Fibroblast of the conjunctiva (primary cell): Measurements from ENCODE around the gene AFAP1L1.

Experiments
- DNase-seq: peaks from one replicate; pipeline ENCODE4 v3.0.0-alpha.2; 2010; ENCODE audit warnings: low read depth

AFAP1L1 gene

DNA sequence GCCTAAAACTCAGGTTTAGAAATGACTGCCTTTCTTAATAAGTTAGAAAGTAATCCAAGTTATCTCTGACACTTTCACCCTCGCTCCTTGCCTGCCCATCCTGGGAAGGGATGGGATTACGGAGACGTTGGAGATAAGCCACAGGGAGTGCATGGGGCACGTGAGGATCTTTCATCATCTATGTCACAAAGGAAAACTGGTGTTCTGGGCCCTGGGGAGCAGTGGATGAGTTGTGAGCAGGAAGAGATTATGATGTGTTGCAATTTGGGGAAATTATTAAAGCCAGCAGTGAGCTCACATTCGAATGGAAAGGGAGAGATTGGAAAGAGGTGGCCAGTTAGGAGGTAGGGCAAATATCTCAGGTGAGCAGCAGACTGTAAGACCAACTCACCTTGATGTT is 12.8 kb downstream of the AFAP1L1 start:
- peak; percentile 63 for DNase-seq

DNA sequence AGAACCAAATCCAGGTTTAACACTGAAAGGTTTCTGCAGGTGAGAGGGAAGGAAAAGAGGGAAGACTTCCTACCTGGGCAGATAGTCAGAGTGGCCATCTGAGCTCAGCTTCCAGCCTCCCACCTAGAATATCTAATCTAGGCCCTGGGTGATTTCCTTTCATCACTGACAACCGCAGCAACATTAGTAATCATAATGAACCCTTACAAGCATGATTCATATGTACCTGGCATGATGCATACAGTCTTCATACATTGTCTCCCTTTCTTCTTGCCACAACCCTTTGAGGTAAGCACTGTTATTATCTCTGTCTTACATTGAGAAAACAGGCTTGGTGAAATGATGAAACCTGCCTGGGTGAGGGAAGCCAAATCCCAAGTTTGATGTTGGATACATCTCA is 13.5 kb downstream of the AFAP1L1 start:
- no peak for DNase-seq

DNA sequence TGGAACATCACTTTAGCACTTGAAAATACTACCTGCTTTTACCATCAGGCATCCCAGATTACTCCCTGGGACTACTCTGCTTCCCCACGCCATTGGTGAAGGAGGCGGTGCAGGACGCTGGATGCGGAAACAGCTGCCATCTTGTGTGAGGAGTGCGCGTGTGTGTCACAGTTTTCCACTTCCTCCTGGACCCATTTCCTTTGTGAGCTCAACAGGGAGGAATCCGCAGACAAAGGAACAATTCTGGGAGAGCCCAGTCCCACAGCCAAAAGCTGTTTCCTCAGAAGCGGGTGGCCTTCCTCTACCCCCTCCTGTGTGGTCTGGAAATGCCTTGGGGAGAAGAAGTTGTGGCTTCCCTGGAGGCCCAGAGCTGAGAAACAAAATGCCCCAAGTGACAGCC is 16.8 kb downstream of the AFAP1L1 start:
- DNase-seq: no peak

DNA sequence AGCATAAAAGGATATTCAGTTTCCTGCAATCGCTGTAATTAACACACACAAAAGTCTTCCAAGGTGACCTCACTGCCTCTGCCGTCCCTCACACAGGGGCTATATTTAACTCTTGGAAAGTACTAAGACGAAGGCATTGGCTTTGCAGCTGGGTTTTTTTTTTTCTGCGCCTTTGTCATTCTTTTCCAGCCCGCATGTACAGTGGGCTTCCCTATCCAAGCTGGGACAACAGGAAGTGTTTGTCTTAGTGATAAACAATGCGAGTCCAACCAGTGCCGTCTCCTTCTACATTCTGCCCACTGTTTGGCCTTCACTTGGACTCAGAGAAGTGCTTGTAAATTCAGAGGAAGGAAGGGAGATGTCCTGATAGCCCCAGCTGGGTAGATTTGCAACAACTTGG is 17.6 kb downstream of the AFAP1L1 start:
- no peak for DNase-seq

DNA sequence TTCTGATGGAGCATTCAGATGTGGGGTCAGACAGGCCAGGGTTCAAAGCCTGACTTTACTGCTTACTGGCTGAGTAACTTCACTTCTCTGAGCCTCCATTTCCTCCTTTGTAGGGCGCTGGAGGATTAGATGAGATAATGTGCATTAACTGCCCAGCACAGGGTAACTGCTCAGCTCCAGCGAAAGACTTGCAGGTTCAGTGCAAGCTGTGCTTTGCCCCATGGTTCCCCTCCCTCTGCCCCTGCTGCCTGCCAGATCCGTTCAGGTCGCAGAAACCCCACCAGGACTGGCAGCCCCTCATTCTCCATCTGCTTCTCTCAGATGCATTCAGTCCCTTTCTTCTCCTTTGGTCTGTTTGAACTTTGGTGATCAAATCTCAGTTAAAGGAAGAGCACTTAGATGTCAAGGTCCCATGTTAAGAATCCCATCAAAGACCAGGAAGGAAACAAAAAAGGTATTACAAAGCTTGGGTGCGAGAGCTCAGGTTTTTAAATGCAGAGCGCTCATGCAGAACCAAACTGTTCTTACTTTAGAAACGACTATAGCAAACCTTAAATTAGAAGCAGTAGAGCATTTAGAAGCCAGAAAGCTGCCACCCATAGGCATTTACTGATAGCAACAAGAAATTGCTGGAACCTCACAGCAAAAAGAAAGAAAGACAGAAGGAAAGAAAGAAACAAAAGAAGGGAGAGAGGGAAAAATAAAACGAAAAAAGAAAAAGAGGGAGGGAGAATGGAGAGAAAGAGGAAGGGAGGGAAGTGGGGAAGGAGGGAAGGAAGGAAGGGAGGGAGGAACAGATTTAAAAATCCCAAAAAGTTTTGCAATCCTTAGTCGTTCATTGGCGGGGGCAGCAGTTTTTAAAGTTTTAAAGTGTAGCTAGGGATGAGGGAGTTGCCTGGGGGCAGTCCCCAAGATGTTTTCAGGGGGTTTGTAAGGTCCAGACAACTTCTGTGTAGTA is 23.5 kb downstream of the AFAP1L1 start:
- no peak for DNase-seq

DNA sequence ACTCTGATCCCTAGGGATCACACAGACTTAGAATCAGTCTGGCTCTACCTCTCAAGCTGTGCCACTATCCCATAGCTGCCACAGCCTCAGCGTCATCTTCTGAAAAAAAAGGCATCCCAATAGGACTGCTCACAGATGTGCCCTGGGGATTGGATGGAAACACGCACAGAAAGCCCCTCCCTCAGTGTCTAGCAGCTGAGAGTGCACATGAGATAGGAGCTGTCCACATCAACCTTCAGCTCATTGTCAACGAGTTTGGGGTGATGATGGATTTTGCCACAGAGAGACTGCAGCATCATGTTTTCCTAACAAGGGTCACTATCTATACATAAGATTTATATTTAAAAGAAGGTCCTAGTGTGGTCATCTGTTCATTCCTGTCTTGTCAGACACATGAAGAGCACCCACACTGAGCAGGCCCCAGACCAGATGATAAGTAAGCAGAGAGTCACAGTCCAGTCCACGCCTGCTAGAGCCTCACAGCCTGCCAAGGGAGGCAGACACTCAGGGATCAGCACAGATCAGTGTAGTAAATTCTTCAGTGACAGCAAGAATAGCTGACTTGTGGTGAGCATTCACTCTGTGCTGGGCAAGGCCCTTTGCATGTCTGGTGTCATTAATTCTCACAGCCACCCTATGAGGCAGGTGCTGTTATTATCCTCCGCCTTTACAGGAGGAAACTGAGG is 25.8 kb downstream of the AFAP1L1 start:
- DNase-seq: no peak

DNA sequence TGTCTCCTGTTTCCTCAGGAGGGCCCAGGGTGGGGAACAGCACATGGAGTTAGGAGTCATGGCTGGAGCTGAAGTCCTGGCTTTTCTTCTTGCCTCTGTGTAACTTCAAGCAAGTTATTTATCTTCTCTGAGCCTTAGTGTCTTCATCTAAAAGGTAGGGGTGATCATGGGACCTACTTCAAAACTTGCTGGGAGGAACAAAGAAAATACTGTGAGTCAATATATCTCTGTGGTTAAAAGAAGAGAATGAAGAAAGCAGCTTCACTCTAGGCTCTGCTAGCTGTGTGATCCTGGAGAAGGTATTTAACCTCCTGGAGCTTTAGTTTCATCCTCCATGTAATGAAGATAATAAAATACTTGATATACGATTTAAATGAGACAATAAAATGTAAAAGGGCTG is 26.5 kb downstream of the AFAP1L1 start:
- no peak for DNase-seq

DNA sequence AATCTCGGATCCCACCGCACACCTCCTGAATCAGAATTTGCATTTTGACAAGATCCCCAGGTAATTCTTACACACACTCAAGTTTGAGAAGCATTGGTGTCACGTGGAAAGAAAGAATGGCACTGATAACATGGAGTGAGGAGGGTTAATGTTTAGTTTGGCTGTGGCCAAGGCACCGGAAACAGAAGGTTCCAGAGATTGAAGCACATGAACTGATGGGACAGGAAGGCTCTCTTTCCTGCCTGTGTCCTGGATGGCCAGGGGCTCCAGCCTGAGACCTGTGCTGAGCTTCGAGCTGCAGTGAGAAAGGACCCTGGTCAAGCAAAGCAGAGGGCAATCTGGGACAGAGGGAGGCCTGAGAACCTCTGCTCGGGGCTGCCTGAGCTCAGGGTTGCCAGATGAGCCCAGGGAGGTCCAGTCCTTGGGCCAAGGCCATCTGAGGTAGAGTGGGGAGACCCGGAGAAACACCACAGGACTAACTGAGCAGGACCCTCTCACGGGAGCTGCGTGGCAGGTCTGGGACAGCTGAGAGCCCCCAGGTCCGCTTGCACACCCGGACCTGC is 27.3 kb downstream of the AFAP1L1 start:
- DNase-seq: no peak

DNA sequence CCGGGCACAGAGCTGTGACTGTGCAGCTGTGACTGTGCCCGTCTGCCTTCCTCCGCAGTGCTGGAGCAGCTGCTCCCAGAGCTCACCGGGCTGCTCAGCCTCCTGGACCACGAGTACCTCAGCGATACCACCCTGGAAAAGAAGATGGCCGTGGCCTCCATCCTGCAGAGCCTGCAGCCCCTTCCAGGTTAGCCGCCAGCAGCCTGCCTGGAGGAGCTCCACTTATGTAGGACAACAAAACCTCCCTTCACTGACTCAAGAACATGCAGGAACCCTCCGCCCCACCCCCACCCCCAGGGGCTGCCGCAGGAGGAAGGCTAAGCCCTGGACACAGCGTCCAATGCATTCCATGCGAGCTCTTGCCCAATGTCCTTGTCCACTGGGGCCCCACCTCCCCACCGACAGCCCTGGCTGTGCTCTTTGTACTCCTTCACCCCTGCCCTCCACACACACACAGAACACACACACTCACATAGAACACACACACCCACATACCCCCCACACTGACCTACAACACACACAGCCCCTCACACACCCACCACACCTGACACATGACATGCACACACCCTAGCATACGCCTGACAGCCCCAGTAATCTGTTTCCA is 27.9 kb downstream of the AFAP1L1 start:
- no peak for DNase-seq

DNA sequence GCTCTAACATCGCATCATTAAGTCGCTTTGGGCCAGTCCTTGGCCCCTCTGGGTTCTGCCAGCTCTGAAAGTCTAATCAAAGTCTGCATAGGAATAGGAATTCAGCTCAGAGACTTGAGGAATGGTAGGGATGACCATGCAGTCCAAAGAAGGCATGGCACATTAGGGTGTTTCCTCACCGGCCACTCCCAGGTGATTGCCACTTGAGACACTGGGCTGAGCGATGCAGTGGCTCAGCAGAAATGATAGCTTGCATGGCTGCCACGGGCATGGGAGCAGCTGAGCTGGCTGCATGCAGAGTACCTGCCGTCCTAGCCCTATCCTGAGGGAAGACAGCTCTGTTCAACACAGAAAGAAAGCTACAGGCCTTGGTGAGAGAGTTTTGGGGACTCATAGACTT is 28.8 kb downstream of the AFAP1L1 start:
- DNase-seq: no peak

DNA sequence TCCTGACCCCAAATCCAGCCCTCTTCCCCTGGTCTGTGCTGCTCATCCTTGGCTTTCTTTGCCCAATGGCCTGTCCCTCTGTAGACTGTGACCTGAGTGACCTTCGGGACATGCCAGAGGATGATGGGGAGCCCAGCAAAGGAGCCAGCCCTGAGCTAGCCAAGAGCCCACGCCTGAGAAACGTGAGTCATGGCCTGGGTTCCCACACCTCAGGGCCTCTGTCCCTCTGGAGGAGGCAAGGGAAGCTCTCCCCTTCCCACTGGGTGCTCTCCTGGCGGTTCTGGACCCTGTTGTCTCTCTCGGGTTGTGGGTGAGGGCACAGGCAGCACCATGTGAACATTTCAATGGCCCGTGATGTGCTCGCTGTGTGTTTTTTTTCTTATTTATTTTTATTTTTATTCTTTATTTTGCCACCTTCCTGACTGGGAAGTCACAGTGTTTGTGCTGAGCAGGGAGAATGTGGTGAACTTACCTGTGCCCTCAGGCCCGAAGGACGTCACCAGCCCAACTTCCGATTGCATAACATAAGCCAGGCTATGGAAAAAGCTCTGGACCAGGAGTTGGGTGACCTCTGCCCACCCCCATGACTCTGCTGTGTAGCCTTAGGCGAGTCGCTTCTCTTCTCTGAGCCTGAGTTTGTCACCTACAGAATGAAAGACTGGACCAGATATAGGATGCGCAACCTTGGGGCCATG is 29.5 kb downstream of the AFAP1L1 start:
- no peak for DNase-seq

DNA sequence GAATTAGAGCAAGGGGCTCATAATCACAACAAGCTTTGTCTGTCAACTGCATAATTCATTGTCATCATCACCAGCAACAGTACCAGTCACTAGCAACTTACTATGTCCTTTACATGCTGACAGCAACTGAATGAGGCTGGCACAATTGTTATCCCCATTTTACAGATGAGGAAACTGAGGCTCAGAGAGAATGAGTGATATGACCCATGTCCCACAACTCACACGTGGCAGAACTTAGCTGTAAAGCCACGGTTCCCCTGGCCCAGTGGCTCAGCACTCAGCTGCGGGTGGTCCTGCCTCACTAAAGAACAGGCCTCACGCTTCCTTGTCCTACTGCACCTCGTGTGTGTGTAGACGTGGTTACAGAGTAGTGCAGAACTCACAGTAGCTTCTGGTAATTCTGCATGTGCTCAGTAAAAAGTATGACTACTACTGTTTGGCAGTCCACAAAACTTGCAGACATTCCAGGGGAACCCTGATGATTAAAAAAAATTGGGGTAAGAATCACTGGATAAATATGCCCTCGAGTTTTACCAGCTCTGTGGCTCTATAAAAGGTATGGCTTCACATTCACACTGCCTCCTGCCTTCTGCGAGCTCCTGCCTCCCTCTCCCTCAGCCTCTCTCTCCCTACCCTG is 30.2 kb downstream of the AFAP1L1 start:
- DNase-seq: no peak

DNA sequence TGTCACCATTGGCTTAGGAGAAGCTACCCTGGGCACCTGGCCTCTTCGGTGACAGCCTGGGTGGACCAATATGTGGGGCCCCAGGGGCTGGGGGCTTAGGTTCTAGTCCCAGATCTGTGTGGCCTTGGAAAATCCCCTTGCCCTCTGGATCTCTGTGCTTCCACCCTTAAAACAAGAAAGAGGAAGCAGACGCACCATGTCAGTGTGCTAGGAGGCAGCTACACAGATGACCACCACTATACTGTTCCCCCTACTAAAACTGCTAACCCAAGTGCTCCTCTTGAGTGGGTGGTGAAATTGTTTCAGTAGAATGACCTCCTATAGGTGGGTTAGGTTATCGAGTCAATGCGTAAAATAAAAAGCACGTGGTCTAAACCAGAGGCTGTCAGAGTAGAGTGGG is 31.0 kb downstream of the AFAP1L1 start:
- DNase-seq: no peak

DNA sequence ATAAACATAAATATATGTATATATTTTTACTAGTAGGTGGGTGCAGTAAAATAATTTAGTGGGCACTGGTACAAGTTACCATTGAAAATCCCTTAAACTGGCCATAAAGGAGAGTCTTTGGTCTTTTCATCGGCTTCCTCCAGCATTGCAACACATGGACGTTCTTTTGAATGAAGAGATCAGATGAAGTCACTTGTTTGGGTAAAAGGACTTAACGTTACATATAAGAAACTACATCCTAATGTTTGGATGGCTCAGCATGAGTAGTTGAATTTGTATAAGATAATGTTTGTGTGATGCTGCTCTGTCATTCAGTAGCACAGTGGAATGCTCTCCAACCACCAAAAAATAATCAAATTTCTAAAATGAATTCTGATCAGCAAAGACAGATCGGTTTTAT is 31.6 kb downstream of the AFAP1L1 start:
- DNase-seq: no peak

DNA sequence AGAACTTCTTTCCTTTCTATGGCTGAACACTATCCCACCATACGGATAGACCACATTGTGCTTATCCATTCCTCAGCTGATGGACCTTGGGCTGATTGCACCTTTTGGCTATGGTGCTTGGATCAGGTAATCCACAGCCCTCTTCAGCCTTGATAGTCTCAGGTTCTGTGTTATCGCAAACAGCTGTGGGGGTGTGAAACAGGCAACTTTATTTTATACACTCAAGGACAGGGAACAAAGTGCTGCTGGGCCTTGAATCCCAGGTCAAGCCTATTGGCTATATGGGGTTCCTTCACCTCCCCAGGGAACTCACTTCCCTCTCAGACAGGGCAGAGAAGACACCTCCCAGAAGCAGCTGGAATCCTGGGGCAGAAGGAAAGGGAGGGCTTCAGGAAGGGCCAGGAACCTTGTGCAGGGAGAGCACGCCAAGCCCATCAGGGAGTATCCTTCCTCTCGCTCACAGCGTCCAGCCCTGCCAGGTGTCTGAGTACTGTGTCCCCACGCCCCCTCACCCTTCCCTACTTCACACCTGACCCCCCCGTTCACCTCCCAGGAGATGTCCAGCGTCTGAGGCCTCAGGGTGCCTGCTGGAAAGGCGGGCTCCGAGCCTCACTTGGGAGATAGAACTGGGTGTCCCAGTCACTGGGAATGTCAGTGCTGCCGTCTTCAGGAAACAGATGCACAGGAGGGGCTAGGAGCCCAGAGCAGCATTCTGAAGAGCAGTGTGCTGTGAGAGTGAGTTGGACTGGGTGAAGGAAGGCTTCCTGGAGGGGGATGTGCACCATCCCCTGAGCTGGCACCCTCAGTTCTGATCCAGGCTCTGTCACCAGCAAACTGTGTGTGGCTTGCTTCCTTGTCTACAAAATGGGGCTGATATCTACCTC is 32.8 kb downstream of the AFAP1L1 start:
- DNase-seq: no peak

DNA sequence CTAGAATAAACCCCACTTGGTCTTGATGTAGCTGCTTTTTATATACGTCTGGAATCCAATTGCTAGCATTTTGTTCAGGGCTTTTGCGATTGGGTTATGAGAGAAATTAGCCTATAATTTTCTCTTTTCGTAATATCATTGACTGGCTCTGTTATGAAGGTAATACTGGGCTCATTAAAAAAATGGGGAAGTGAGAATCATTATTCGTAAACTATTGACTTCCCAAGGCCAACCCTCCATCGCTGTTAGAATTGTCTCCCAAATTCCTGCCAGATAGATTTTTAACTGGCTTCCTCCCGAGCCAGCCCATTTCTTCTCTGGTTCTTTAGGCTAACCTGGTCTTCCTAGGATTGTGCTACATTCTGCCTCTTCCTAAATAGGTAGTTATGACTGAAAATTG is 37.7 kb downstream of the AFAP1L1 start:
- no peak for DNase-seq

DNA sequence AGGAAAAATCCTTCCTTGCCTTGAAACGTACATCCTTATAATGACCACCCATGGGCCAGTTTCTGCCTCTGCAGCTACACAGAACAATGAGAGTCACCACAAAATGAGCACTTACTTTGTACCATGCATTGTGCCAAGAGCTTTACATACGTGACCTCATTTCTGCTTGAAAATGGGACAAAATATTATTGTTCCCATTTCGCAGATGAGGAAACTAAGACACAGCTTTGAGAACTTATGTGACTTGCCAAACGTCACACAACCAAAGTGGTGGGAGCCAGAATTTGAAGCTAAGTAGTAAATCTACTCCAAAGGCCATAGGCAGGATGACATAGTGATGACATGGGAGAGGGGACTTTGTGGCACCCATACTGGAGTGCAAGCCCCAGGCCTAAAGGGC is 38.8 kb downstream of the AFAP1L1 start:
- no peak for DNase-seq

DNA sequence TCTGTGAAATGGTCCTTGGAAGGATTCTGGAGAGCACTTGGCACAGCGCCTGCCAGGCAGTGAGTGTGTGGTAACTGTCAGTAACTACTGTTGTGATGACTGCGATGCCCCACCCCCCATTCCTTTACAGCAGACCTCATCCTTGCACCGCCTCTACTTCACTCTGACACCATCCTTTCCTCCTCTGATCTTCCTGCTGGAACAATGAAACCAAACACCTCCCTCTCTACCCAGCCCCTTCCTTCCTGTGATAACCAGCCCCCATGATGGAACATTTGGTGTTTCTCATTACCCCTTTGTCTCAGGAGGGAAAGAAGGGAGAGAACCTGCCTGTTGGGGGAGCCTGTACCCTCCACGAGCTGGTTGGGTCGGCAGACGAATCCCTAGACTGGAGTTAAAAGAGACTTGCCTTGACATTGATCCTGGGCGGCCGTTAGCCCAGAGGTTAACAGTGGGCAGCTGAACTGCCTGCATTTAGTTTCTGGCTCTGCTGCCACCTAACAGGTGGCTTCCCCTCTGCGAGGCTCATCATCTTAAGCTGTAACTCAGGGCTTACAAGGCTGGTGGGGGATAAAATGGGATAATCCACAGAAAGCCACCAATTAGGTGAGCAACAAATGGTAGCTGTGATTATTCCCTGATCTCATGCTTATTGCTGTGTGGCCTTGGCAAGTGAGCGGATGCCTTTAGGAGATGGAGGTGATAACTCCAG is 39.4 kb downstream of the AFAP1L1 start:
- peak; percentile 57 for DNase-seq

DNA sequence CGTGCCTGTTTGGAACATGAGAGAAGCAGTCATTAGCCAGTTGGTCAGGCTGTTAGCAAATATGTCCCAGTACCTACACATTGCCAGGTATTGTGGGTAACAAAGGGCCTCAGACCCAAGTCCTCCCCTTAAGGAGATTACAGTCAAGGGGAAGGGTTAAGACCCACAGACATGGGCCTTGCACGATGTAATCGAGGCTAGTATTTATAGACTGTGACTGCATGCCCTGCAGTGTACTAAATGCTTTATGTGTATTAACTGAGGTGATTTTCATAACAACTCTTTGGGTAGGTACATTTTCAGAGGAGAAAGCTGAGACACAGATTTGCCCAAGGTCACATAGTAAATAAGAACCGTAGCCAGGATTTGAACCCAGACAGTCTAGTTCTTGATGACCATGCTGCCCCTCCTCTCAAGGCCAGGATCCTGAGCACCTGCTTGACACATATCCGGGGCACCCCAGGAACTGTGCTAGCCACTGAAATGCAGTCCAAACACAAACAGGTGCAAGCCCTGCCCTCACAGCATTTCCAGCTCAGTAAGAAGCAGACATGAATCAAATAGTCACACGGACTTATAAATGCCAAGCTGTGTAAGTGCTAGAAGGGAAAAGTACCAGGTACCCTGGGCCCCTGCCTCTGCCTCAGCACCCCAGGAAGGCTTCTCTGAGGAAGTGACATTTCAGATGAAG is 41.6 kb downstream of the AFAP1L1 start:
- no peak for DNase-seq
